Adipocyte (in vitro differentiated cells): ENCODE data around the gene RBM46.

ENCODE experiments used
- DNase-seq: peaks from one replicate; pipeline ENCODE4 v3.0.0-alpha.2; 2015; ENCODE audit warnings: low read depth
- H3K27me3 ChIP-seq: replicated peaks from 2 replicates; pipeline ENCODE4 v1.7.0; 2013; ENCODE audit warnings: mild to moderate bottlenecking, low read length, moderate library complexity; ENCODE audit not compliant: control insufficient read depth, insufficient read depth
- H3K36me3 ChIP-seq: 2 replicates; pipeline ENCODE4 v1.7.0; 2013; ENCODE audit warnings: low read length, mild to moderate bottlenecking, moderate library complexity; ENCODE audit not compliant: control insufficient read depth, insufficient read depth, severe bottlenecking
- H3K4me1 ChIP-seq: 2 replicates; pipeline ENCODE4 v1.7.0; 2013; ENCODE audit warnings: mild to moderate bottlenecking, low read length, moderate library complexity; ENCODE audit not compliant: control insufficient read depth, insufficient read depth
- H3K4me3 ChIP-seq: 2 replicates; pipeline ENCODE4 v1.7.0; 2013; ENCODE audit warnings: mild to moderate bottlenecking, low read length, moderate library complexity
- H3K9ac ChIP-seq: 2 replicates; pipeline ENCODE4 v1.7.0; 2013; ENCODE audit warnings: mild to moderate bottlenecking, low read length, moderate library complexity
- H3K9me3 ChIP-seq: 2 replicates; pipeline ENCODE4 v1.7.0; 2013; ENCODE audit warnings: mild to moderate bottlenecking, low read length, moderate library complexity; ENCODE audit not compliant: control insufficient read depth

Gene RBM46

DNA sequence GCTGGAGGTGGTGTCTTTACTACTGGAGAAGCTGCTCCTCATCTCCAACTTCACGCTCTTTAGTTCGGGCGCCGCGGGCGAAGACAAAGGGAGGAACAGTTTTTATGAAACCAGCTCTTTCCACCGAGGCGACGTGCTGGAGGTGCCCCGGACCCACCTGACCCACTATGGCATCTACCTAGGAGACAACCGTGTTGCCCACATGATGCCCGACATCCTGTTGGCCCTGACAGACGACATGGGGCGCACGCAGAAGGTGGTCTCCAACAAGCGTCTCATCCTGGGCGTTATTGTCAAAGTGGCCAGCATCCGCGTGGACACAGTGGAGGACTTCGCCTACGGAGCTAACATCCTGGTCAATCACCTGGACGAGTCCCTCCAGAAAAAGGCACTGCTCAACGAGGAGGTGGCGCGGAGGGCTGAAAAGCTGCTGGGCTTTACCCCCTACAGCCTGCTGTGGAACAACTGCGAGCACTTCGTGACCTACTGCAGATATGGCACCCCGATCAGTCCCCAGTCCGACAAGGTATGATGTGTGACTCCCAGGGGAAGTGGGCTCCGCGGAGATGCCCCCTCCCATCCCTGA lies 36.6 kb upstream of the RBM46 start:
- Histone ChIP-seq H3K27me3 (peaks cover 40% of the 10 kb centered on the region), H3K9me3 (no peaks in the 10 kb centered on the region)

GRCh38 chr4:154757713-154758112 lies 23.4 kb upstream of the RBM46 start:
- peaks cover 49% of the 10 kb centered on the region for H3K27me3 ChIP-seq
- no peak for DNase-seq
- no peaks in the 10 kb centered on the region for H3K4me1 ChIP-seq
- no peak overlapping the region for H3K9ac ChIP-seq
- no peak overlapping the region for H3K4me3 ChIP-seq
- H3K36me3 ChIP-seq, result no peaks in the 10 kb centered on the region
- H3K9me3 ChIP-seq, result no peaks in the 10 kb centered on the region

More for the DNA sequence above, 36.6 kb upstream of the RBM46 start:
- DNase-seq, result no peak
- Histone ChIP-seq H3K4me3 (peak overlapping the region; percentile 80), H3K4me1 (peaks cover 10% of the 10 kb centered on the region), H3K36me3 (no peaks in the 10 kb centered on the region), H3K9ac (no peak overlapping the region)

DNA sequence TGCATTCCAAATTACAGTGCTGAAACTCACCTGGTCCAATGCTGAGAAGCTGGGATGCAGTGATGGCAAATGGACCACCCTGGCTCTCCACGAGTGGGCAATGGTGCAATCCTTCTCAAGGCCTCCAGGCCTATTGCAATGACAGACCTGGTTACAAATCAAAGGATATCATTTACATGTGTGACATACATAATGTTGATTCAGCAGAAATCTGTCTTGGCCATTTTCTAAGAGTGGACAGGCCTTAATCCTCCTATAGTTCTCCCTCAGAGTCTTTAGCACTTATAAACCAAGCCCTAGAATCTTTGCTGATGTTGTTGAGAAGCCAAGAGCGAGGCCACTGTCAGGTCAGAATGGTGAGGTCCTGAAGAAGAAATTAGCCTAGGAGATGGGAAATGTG lies 20.2 kb upstream of the RBM46 start:
- no peak overlapping the region for H3K4me3 ChIP-seq
- H3K9me3 ChIP-seq, result no peaks in the 10 kb centered on the region
- no peaks in the 10 kb centered on the region for H3K4me1 ChIP-seq
- no peak overlapping the region for H3K9ac ChIP-seq
- peaks cover 33% of the 10 kb centered on the region for H3K27me3 ChIP-seq
- DNase-seq, result no peak
- no peaks in the 10 kb centered on the region for H3K36me3 ChIP-seq

GRCh38 chr4:154778264-154778663 lies 2.8 kb upstream of the RBM46 start:
- Histone ChIP-seq H3K27me3 (peaks cover 9% of the 10 kb centered on the region), H3K36me3 (no peaks in the 10 kb centered on the region), H3K4me1 (no peaks in the 10 kb centered on the region), H3K4me3 (no peak overlapping the region), H3K9me3 (no peaks in the 10 kb centered on the region), H3K9ac (no peak overlapping the region)
- no peak for DNase-seq

- Histone ChIP-seq H3K4me1 (no peaks in the 10 kb centered on the region), H3K36me3 (no peaks in the 10 kb centered on the region), H3K9ac (no peak overlapping the region), H3K4me3 (no peak overlapping the region), H3K9me3 (no peaks in the 10 kb centered on the region), H3K27me3 (peaks cover 9% of the 10 kb centered on the region)
- DNase-seq, result peak; percentile 78
Measured at GRCh38 chr4:154779362-154779947, 1.6 kb upstream of the RBM46 start.

DNA sequence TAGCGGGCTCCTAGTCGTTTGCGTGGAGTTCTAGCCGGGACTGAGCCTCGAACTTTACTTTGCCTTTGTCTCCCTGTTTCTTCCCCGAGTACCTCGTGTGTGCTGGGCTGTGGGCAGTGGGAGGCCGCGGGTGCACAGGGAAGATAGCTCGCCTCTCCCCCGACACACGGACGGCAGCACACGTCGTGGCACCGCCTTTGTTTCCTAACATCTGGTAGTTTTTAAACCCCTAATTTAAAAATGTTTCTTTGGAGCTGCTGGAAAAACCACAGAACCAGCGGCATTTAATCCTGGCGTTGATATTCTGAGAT lies 866 bp downstream of the RBM46 start:
- Histone ChIP-seq H3K36me3 (no peaks in the 10 kb centered on the region), H3K9ac (no peak overlapping the region), H3K4me1 (no peaks in the 10 kb centered on the region), H3K9me3 (no peaks in the 10 kb centered on the region), H3K4me3 (peak overlapping the region; percentile 39), H3K27me3 (peaks cover 9% of the 10 kb centered on the region)
- DNase-seq, result no peak

- Histone ChIP-seq H3K4me3 (peak overlapping the region; percentile 51), H3K9me3 (no peaks in the 10 kb centered on the region), H3K4me1 (no peaks in the 10 kb centered on the region), H3K36me3 (no peaks in the 10 kb centered on the region), H3K9ac (peak overlapping the region; percentile 48), H3K27me3 (no peaks in the 10 kb centered on the region)
- peak; percentile 83 for DNase-seq
Measured at GRCh38 chr4:154807042-154807630, 26.1 kb downstream of the RBM46 start.

DNA sequence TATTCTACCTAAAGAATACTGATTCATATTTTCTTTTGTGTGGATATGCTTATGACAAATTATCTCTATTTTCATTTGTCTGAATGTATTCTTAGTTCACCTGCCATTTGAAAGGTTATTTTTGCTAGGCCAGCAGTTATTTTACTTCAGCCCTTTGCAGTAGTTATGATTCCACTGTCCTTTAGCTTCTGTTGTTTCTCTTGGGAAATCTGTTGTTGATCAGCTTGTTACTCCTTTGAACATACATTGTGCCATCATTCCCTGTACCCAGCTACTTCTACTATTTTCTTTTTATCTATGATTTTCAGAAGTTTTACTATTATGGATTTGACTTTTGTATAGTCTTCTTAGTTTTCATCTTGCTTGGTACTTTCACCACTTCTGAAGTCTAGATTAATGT lies 37.2 kb downstream of the RBM46 start:
- DNase-seq, result no peak

DNA sequence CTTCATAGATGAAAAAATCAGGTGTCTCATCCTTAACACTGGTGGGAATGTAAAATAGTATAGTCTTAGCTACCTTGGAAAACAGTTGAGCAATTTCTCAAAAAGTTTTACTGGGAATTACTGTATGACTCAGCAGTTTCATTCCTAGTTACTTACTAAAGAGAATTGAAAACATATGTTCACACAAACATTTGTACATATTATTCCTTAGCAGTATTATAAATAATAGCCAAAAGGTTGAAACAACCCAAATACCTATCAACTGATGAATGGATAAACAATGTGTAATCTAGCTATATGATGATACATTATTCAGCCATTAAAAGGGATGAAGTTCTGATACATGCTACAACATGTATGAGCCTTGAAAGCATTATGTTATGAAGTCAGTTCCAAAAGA lies 41.7 kb downstream of the RBM46 start:
- H3K4me1 ChIP-seq, result peaks cover 13% of the 10 kb centered on the region
- peak overlapping the region; percentile 36 for H3K4me3 ChIP-seq
- H3K9ac ChIP-seq, result no peak overlapping the region
- no peaks in the 10 kb centered on the region for H3K36me3 ChIP-seq
- H3K9me3 ChIP-seq, result peaks cover 5% of the 10 kb centered on the region
- no peaks in the 10 kb centered on the region for H3K27me3 ChIP-seq
- DNase-seq, result peak; percentile 93

More for the DNA sequence above, 37.2 kb downstream of the RBM46 start:
- H3K4me1 ChIP-seq, result peaks cover 8% of the 10 kb centered on the region
- H3K9ac ChIP-seq, result no peak overlapping the region
- H3K4me3 ChIP-seq, result no peak overlapping the region
- H3K36me3 ChIP-seq, result no peaks in the 10 kb centered on the region
- peaks cover 5% of the 10 kb centered on the region for H3K9me3 ChIP-seq
- no peaks in the 10 kb centered on the region for H3K27me3 ChIP-seq

- Histone ChIP-seq H3K9me3 (peaks cover 10% of the 10 kb centered on the region), H3K27me3 (no peaks in the 10 kb centered on the region), H3K9ac (no peak overlapping the region), H3K4me1 (no peaks in the 10 kb centered on the region), H3K4me3 (no peak overlapping the region), H3K36me3 (no peaks in the 10 kb centered on the region)
- no peak for DNase-seq
Measured at GRCh38 chr4:154836030-154836429, 55.0 kb downstream of the RBM46 start.

DNA sequence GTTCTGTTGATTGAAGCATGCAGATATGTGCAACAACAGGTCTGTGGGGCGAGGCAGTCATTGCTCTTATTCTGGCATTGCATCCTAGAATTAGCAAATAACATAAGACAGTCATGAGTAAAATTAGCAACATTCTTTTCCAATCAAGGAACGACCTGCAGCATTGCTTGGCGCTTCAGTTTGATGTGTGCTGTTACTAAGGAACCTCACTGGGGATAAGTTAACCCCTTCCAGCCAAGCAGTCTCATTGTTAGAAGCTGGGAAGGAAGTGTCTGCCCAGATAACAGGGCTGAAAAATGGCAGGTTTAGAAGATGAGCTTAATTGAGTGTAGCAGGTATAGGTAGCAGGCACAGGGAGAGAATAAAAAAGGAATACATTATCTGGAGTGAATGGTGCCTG lies 55.4 kb downstream of the RBM46 start:
- no peak for DNase-seq
- peaks cover 10% of the 10 kb centered on the region for H3K9me3 ChIP-seq
- no peaks in the 10 kb centered on the region for H3K36me3 ChIP-seq
- no peaks in the 10 kb centered on the region for H3K4me1 ChIP-seq
- H3K9ac ChIP-seq, result no peak overlapping the region
- H3K4me3 ChIP-seq, result no peak overlapping the region
- H3K27me3 ChIP-seq, result no peaks in the 10 kb centered on the region

- DNase-seq, result no peak
- Histone ChIP-seq H3K4me3 (no peak overlapping the region), H3K9ac (no peak overlapping the region), H3K27me3 (no peaks in the 10 kb centered on the region), H3K36me3 (no peaks in the 10 kb centered on the region), H3K4me1 (no peaks in the 10 kb centered on the region), H3K9me3 (peaks cover 10% of the 10 kb centered on the region)
Measured at GRCh38 chr4:154838155-154838554, 57.1 kb downstream of the RBM46 start.
